Liver (tissue), 9 donors: ENCODE data around the gene SLC25A48. TPM values are rescaled to one million over a fixed set of nuclear protein-coding genes. Genes with fewer than 3 reads are reported as not detected.

ENCODE experiments used
- DNase-seq: peaks from one replicate; pipeline ENCODE4 v3.0.0-alpha.2; 2017; ENCODE audit warnings: low spot score
- H3K27ac ChIP-seq, 2 donors: one replicate each; pipeline ENCODE4 v1.7.0; 2013; ENCODE audit warnings: inconsistent platforms in 2 of 2, low read length in 2 of 2, control low read depth in 1 of 2, low read depth in 1 of 2, mild to moderate bottlenecking in 1 of 2
- H3K27me3 ChIP-seq, 4 donors: one replicate each; pipeline versions ENCODE4 v1.6.1 to v1.7.0; 2013; ENCODE audit warnings: low read length in 3 of 4, inconsistent platforms in 1 of 4, mild to moderate bottlenecking in 1 of 4, moderate library complexity in 1 of 4; ENCODE audit not compliant: control insufficient read depth in 4 of 4, insufficient read depth in 4 of 4
- H3K36me3 ChIP-seq, 4 donors: one replicate each; pipeline versions ENCODE4 v1.6.1 to v1.7.0; 2013; ENCODE audit warnings: low read length in 3 of 4, mild to moderate bottlenecking in 3 of 4, low read depth in 1 of 4, moderate library complexity in 1 of 4; ENCODE audit not compliant: control insufficient read depth in 4 of 4, insufficient read depth in 3 of 4
- H3K4me1 ChIP-seq, 4 donors: one replicate each; pipeline versions ENCODE4 v1.6.1 to v1.7.0; 2013; ENCODE audit warnings: low read length in 3 of 4, mild to moderate bottlenecking in 3 of 4, moderate library complexity in 1 of 4; ENCODE audit not compliant: control insufficient read depth in 4 of 4, insufficient read depth in 4 of 4
- H3K4me3 ChIP-seq, 3 donors: one replicate each; pipeline versions ENCODE4 v1.6.1 to v1.7.0; 2013; ENCODE audit warnings: low read length in 3 of 3, control low read depth in 1 of 3, low read depth in 1 of 3, mild to moderate bottlenecking in 1 of 3
- H3K9ac ChIP-seq, 2 donors: one replicate each; pipeline ENCODE4 v1.7.0; 2013; ENCODE audit warnings: low read length in 2 of 2, mild to moderate bottlenecking in 2 of 2, moderate library complexity in 2 of 2, control low read depth in 1 of 2, low read depth in 1 of 2
- H3K9me3 ChIP-seq, 4 donors: one replicate each; pipeline versions ENCODE4 v1.6.1 to v1.7.0; 2013; ENCODE audit warnings: low read length in 3 of 4; ENCODE audit not compliant: control insufficient read depth in 4 of 4
- ATF3 ChIP-seq: IDR thresholded peaks from 2 replicates; pipeline ENCODE4 v1.6.1; 2016; ENCODE audit warnings: antibody characterized with exemption
- EGR1 ChIP-seq, 2 donors: IDR thresholded peaks; 2 replicates each; pipeline ENCODE4 v1.6.1; 2016 to 2018; ENCODE audit warnings: antibody characterized with exemption in 2 of 2, low read depth in 2 of 2
- FOXA1 ChIP-seq: IDR thresholded peaks from 2 replicates; pipeline ENCODE4 v1.6.1; 2016; ENCODE audit warnings: antibody characterized with exemption
- FOXA2 ChIP-seq: IDR thresholded peaks from 2 replicates; pipeline ENCODE4 v1.6.1; 2016; ENCODE audit warnings: antibody characterized with exemption
- GABPA ChIP-seq, 2 donors: IDR thresholded peaks in 1 of 2; conservative IDR thresholded peaks in 1 of 2; 2 replicates each; pipeline ENCODE4 v1.6.1; 2016; ENCODE audit warnings: antibody characterized with exemption in 2 of 2, mild to moderate bottlenecking in 1 of 2, moderate library complexity in 1 of 2
- HNF4A ChIP-seq, 2 donors: conservative IDR thresholded peaks; 2 replicates each; pipeline ENCODE4 v1.6.1; 2016; ENCODE audit warnings: antibody characterized with exemption in 2 of 2, mild to moderate bottlenecking in 2 of 2
- HNF4G ChIP-seq: IDR thresholded peaks from 2 replicates; pipeline ENCODE4 v1.6.1; 2016; ENCODE audit warnings: antibody characterized with exemption
- NR2F2 ChIP-seq: IDR thresholded peaks from 2 replicates; pipeline ENCODE4 v1.6.1; 2016; ENCODE audit warnings: antibody characterized with exemption
- RAD21 ChIP-seq, 2 donors: IDR thresholded peaks; 2 replicates each; pipeline ENCODE4 v1.6.1; 2016; ENCODE audit warnings: antibody characterized with exemption in 2 of 2, mild to moderate bottlenecking in 2 of 2
- RXRA ChIP-seq, 2 donors: IDR thresholded peaks; 2 replicates each; pipeline ENCODE4 v1.6.1; 2017 to 2018; ENCODE audit warnings: antibody characterized with exemption in 2 of 2, mild to moderate bottlenecking in 1 of 2
- SP1 ChIP-seq: IDR thresholded peaks from 2 replicates; pipeline ENCODE4 v1.6.1; 2018; ENCODE audit warnings: antibody characterized with exemption, mild to moderate bottlenecking
- TAF1 ChIP-seq: conservative IDR thresholded peaks from 2 replicates; pipeline ENCODE4 v1.6.1; 2016; ENCODE audit warnings: antibody characterized with exemption, mild to moderate bottlenecking
- YY1 ChIP-seq: IDR thresholded peaks from 2 replicates; pipeline ENCODE4 v1.6.1; 2016; ENCODE audit warnings: antibody characterized with exemption, mild to moderate bottlenecking
- WGBS: extraction: QIAGEN DNeasy Blood & Tissue Kit; methylation state at CpG from one replicate; pipeline ENCODE4 v1.1.7; 2013; 5-methylcytosine and 5-hydroxymethylcytosine counted together
- polyA plus RNA-seq, 2 donors: library from polyadenylated mRNA; stranded (reverse) in 1 of 2; unstranded in 1 of 2; fragments of 200-250 nt in 1 of 2; fragments of >200 nt in 1 of 2; fragmentation: Nextera tagmentation in 1 of 2; extraction: Ambion mirVana in 1 of 2; gene quantifications; one replicate each; pipeline versions ENCODE4 v1.2.1 to v1.2.3, GENCODE V29; 2013 to 2015
- total RNA-seq, 2 donors: library from RNA; depleted of rRNA; stranded (reverse); fragments of >200 nt; gene quantifications; one replicate each; pipeline ENCODE4 v1.2.3, GENCODE V29; 2014
- TF ChIP-seq, protein P1 (sequence below): IDR thresholded peaks from 2 replicates; pipeline ENCODE4 v1.6.1; 2016; ENCODE audit warnings: antibody characterized with exemption, mild to moderate bottlenecking
- TF ChIP-seq, protein P2 (sequence below): IDR thresholded peaks from 2 replicates; pipeline ENCODE4 v1.6.1; 2016; ENCODE audit warnings: antibody characterized with exemption
- TF ChIP-seq, protein P3 (sequence below): fragments of 150-350 bp; IDR thresholded peaks from 2 replicates; pipeline ENCODE4 v1.5.1; 2017; ENCODE audit warnings: improper control_type of control experiment, low read depth, low read length; ENCODE audit not compliant: missing input control
- TF ChIP-seq, protein P4 (sequence below): IDR thresholded peaks from 2 replicates; pipeline ENCODE4 v1.6.1; 2016; ENCODE audit warnings: antibody characterized with exemption
- donor health status: healthy.
- donor health status: healthy.
- donor health status: healthy.
- donor health status: healthy.
- donor health status: healthy.

The SLC25A48 gene
- total and polyA plus RNA-seq, 4 donors = 0.24 to 1.1 (median 0.72) TPM

GRCh38 chr5:135827965-135828781, 6.3 kb upstream of the SLC25A48 start:
- Histone ChIP-seq H3K36me3 (no peaks in the 10 kb centered on the region), H3K27ac (no peak overlapping the region), H3K9ac (no peak overlapping the region), H3K4me3 (no peak overlapping the region), H3K4me1 (no peaks in the 10 kb centered on the region), H3K27me3 (peaks cover 0 to 2% (median 0%) of the 10 kb centered on the region in 4 donors), H3K9me3 (no peaks in the 10 kb centered on the region)
- WGBS = 75% methylated on average over 10 of the region's 10 CpGs
- TF ChIP-seq, protein P1, sequence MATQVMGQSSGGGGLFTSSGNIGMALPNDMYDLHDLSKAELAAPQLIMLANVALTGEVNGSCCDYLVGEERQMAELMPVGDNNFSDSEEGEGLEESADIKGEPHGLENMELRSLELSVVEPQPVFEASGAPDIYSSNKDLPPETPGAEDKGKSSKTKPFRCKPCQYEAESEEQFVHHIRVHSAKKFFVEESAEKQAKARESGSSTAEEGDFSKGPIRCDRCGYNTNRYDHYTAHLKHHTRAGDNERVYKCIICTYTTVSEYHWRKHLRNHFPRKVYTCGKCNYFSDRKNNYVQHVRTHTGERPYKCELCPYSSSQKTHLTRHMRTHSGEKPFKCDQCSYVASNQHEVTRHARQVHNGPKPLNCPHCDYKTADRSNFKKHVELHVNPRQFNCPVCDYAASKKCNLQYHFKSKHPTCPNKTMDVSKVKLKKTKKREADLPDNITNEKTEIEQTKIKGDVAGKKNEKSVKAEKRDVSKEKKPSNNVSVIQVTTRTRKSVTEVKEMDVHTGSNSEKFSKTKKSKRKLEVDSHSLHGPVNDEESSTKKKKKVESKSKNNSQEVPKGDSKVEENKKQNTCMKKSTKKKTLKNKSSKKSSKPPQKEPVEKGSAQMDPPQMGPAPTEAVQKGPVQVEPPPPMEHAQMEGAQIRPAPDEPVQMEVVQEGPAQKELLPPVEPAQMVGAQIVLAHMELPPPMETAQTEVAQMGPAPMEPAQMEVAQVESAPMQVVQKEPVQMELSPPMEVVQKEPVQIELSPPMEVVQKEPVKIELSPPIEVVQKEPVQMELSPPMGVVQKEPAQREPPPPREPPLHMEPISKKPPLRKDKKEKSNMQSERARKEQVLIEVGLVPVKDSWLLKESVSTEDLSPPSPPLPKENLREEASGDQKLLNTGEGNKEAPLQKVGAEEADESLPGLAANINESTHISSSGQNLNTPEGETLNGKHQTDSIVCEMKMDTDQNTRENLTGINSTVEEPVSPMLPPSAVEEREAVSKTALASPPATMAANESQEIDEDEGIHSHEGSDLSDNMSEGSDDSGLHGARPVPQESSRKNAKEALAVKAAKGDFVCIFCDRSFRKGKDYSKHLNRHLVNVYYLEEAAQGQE = no peak
- TF ChIP-seq EGR1 (IDR thresholded peaks at IDR 0.05; ENCODE audit: low read depth in 2 of 2) (no peak), HNF4A (conservative IDR thresholded peaks at IDR 0.05) (no peak), RAD21 (IDR thresholded peaks at IDR 0.05) (no peak), ATF3 (no peak), SP1 (no peak), NR2F2 (no peak), YY1 (no peak), FOXA2 (no peak), GABPA (IDR thresholded peaks at IDR 0.05 in 1 of 2, conservative IDR thresholded peaks at IDR 0.05 in 1 of 2) (no peak), TAF1 (no peak), FOXA1 (no peak), HNF4G (no peak), RXRA (IDR thresholded peaks at IDR 0.05) (no peak)
- TF ChIP-seq, protein P2, sequence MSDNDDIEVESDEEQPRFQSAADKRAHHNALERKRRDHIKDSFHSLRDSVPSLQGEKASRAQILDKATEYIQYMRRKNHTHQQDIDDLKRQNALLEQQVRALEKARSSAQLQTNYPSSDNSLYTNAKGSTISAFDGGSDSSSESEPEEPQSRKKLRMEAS = no peak
- TF ChIP-seq, protein P3, sequence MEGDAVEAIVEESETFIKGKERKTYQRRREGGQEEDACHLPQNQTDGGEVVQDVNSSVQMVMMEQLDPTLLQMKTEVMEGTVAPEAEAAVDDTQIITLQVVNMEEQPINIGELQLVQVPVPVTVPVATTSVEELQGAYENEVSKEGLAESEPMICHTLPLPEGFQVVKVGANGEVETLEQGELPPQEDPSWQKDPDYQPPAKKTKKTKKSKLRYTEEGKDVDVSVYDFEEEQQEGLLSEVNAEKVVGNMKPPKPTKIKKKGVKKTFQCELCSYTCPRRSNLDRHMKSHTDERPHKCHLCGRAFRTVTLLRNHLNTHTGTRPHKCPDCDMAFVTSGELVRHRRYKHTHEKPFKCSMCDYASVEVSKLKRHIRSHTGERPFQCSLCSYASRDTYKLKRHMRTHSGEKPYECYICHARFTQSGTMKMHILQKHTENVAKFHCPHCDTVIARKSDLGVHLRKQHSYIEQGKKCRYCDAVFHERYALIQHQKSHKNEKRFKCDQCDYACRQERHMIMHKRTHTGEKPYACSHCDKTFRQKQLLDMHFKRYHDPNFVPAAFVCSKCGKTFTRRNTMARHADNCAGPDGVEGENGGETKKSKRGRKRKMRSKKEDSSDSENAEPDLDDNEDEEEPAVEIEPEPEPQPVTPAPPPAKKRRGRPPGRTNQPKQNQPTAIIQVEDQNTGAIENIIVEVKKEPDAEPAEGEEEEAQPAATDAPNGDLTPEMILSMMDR = no peak
- TF ChIP-seq, protein P4, sequence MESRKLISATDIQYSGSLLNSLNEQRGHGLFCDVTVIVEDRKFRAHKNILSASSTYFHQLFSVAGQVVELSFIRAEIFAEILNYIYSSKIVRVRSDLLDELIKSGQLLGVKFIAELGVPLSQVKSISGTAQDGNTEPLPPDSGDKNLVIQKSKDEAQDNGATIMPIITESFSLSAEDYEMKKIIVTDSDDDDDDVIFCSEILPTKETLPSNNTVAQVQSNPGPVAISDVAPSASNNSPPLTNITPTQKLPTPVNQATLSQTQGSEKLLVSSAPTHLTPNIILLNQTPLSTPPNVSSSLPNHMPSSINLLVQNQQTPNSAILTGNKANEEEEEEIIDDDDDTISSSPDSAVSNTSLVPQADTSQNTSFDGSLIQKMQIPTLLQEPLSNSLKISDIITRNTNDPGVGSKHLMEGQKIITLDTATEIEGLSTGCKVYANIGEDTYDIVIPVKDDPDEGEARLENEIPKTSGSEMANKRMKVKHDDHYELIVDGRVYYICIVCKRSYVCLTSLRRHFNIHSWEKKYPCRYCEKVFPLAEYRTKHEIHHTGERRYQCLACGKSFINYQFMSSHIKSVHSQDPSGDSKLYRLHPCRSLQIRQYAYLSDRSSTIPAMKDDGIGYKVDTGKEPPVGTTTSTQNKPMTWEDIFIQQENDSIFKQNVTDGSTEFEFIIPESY = no peak
- DNase-seq = peak; percentile 30
